HG02981 (cell line): ENCODE results near the gene DGCR2.
"Not testable (repeated sequence)": the region's sequence is repeated elsewhere in the genome, so short reads cannot be mapped to it uniquely, and the experiment has no call there.

Experiments
- ATAC-seq: cut with Tn5 transposase; IDR thresholded peaks from one replicate; pipeline ENCODE4 v1.9.1; 2021; ENCODE audit warnings: mild to moderate bottlenecking, moderate library complexity; ENCODE audit not compliant: unreplicated experiment

The DGCR2 gene

GRCh38 chr22:19044381-19044780 is 77.8 kb downstream of the DGCR2 start:
- no peak for ATAC-seq

DNA sequence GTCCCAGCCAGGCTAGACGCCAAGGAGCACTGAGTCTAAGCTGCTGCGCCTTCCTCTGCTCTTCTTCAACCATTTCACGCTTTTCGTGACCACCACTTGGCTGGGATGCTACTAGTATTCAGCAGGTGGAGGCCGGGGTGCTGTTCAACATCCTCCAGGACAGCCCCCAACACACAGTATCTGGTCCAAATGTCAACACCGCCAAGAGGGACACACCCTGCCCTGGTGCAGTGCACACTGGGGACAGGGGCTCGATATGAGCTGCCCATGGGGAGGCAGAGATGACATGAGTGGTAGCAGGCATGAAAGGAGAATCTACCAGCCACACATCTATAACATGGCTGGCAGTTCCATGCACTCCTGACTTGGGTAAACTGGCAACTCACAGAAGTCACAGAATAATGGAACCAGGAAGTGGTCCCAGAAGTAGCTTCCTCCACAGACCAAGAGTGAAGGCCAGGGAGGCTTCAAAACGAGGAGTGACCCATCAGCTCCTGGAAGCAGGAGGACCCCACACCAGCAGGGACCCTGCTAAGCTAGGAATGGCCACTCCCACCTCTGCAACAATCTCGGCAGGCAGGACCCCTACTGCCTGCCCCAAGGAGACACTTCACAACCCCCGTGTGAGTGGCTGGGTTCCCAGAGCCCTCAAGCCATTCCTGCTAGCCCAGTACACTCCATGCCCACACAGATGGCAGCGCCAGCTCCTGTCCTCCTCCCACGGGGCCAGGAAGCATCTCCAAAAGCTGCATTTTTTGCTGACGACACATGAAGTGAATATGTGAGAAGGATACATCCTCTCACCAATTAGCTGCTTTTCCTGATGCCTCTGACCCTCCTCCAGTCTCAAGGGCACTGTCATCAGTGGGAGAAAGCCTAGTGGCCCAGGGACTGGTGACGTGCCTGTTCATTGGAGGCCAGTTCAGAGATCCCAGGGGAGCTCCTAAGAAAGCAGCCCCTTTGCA is 78.8 kb downstream of the DGCR2 start:
- ATAC-seq, result no peak

DNA sequence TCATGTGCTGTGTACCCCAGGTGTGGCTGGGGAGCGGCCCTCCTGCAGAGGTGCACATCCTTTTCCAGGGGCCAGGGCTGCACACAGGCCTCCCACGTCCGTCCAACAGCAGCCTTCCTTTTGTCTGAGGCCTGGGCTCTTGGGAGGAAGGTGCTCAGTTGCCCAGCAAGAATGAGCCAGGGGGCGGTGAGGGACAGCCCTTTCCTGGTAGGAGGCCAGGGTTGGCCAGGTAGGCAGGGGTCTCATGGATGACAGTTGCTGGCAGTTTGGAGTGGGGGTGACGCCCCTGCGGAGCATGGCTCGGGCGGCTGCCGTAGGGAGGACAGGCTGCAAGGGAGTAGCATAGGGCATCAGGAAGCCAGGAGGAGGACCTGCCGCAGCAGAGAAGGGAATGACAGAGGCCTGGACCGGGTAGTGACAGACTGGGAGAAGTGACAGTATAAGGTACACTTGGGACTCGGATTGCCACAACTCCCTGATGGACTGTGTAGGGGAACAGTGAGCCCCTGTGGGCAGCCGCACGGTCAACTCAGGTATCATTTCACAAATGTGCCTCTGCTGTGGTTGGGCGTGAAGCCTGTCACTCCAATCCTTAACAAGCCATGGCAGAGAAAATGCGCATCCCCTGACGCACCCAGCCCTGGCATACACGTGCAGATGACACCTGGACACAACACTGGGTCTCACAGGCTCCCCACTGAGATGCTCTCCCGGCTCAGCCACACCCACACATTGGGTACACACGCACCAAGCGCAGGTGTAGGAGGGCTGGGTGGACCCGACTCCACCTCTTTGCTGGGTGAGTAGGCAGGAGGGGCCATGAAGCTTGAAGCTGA is 79.7 kb downstream of the DGCR2 start:
- no peak for ATAC-seq

- ATAC-seq, result no peak
Measured at GRCh38 chr22:19041704-19042074, 80.5 kb downstream of the DGCR2 start.

GRCh38 chr22:19040888-19041703 is 81.1 kb downstream of the DGCR2 start:
- ATAC-seq, result no peak

DNA sequence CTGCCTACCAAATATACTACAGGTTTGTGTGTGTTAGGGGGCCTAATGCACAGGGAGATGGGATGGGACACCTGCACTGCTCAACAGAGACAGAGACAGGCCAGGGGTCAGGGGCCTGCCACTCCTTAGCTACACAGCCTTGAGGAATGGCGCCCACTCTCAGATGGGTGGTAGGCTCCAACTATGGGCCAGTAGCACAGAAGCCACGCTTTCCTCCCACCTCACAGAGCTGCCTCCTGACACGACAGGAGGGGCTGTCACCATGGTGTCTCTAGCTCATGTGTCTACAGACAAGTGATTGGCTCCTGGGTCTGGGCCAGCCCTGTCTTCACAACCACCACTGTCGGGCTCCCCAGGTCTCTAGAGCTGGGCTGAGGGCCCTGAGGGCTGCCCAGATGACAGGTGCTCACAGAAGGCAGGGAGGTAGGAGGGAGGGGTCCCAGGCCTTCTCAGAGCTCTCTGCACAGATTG is 81.8 kb downstream of the DGCR2 start:
- ATAC-seq, result no peak

GRCh38 chr22:19039796-19040280 is 82.4 kb downstream of the DGCR2 start:
- ATAC-seq, result no peak

- ATAC-seq, result no peak
Measured at GRCh38 chr22:19039448-19039780, 82.8 kb downstream of the DGCR2 start.

- ATAC-seq, result no peak
Measured at GRCh38 chr22:19038728-19039447, 83.3 kb downstream of the DGCR2 start.

- ATAC-seq, result no peak
Measured at GRCh38 chr22:19038164-19038546, 84.1 kb downstream of the DGCR2 start.

GRCh38 chr22:19037282-19038163 is 84.7 kb downstream of the DGCR2 start:
- no peak for ATAC-seq

DNA sequence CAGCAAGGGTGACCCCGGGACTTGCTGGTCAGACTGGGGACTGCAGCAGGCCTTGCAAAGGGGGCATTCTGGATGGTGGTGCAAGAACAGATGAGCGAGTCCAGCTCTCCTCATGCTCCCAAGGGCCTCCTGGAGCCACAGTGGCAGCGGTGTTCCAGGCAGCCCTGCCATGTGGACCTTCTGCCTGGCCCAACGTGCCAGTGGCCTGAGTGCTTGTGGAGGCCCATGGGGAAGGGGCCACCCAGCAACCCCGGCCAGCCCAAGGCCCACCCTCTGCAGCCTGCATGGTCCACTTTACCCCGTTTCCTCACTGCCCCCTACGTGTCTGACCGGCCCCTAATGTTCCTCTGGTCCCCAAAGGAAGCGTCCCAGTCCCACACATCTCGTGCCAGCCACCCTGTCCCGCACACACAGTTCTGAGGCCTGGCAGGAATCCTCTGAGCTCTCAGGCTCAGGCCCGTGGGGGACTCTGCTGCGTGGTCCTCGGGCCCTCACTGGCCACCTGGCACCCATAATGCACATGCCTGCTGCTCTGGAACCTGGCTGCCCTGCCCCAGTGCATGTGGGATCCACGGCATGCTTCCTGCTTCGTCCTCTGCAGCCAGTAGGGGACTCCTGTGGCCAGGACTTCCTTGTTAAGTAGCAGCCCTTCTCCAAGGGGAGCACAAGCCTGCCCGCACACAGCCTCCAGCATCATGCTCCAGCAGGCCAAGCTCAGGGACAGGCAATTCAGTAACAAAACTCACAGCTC is 85.5 kb downstream of the DGCR2 start:
- no peak for ATAC-seq

DNA sequence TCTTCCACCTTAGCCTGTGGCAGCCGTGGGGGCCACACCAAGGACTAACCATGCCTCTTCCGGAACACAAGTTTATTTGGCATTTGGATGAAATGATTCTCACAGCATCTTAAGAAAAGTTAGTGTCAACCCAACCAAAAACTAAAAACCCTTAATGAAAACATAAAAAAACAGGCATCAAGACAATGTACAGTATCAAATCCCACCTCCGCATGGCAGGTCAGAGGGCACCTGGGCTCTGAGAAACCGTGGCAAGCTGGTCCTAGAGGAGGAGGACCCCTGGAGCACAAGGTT is 86.0 kb downstream of the DGCR2 start:
- ATAC-seq, result no peak

GRCh38 chr22:19035474-19036228 is 86.6 kb downstream of the DGCR2 start:
- no peak for ATAC-seq

- not testable (repeated sequence) for ATAC-seq
Measured at GRCh38 chr22:19035126-19035473, 87.1 kb downstream of the DGCR2 start.

DNA sequence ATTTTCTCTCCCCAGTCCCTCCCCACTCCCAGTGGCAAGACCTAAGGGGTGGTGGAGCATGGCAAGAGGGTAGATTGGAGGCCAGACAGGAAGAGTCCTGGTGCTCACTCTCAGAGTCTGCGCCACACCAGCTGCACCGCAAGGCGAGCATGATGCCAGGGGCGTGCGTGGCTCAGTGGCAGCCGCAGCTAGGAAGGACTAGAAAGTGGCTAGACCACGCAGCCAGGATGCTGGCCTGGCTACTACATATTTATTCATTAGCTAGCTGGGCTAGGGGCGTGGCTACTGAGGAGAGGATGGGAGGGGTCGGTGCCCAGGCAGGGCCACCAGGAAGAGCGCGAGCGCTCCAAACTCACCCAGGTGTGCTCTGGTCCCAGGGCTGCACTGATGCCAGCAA is 87.5 kb downstream of the DGCR2 start:
- ATAC-seq, result not testable (repeated sequence)

DNA sequence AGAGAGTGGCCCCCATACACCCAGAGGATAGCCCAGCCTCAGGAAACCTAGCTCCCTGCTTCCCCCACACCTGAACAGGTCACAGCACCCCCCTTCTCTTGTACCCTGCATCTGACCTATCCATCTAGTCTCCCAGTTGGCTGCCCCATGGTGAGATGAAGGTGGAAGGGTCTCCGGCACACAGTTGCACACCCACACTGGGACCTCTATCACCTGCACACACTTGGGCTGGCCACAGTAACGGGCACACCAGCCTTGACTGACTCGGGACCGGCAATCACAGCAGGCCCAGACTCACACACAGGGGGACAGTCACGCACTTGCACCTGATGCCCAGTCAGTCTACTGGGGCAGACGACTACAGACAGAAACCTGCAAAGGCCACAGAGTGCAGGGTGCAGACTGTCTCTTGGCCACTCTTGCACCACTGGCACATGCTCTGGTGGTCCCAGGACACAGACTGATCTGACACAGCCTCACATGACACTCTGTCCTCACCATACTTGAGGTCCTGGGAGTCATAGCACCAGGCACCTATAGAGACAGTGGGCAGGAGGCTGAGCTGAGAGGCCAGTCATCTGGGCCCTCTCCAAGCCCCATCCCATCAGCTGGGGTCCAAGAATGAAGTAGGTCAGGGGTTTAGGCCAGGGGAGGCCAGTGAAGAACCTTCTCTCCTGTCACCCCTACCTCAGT is 88.0 kb downstream of the DGCR2 start:
- ATAC-seq, result not testable (repeated sequence)

GRCh38 chr22:19033568-19033905 is 88.7 kb downstream of the DGCR2 start:
- ATAC-seq, result not testable (repeated sequence)
